IPS-NIHi11 (cell line): Measurements from ENCODE around the gene KSR1.

Experiments used
- DNase-seq: peaks from one replicate; pipeline ENCODE4 v3.0.0; 2012; ENCODE audit warnings: mixed read lengths, low spot score

KSR1 gene

DNA sequence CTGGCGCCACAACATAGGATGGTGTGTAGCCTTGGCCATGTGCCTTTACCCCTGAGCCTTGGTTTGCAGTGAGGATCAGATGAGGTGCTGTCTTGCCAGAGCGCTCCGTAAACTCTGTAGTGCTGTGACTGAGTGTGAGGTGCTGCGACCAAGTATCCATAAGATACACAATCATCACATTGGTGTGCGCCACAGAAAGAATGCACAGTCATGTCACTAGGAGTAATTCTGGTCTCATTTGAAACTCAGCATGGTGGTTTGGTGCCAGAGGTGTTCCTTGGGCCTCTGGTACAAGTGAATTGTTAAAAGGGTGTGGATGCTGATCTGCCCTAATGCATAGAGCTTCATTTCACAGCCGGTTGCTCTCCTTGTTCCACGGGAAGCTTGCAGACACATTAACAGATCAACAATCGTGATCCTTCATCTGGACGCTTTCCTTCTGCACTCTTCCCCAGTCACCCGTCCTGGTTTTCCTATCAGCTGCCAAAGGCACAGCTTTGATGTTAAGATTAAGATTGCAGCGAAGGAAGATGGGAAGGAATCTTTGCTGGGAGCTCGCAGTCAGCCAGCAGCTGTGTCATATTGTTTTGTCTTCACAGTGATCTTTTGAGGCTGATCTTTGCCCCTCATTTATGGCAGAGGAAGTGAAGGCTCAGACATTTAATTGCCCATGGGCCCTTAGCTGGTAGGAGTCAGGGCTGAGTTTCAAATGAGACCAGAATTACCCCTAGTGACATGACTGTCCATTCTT is 79.1 kb downstream of the KSR1 start:
- DNase-seq = no peak

DNA sequence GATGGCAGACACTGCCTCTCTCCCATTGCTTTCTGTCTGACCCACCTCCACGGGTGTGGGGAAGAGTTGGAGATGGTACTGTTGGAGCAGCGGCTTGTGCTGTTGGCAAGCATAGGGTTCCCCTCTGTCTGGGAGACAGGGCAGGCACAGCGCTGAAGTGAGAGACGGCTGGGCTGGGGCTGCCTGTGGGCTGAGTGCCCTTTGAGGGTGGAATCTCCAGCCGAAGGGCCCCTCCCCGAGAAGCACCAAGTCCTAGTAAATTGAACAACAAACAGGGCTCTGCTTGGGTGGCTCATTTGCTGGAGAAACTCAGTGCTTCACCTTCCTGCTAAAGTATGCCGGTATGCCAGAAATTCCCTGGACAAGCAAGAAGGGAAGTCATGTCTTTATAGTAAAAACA is 79.7 kb downstream of the KSR1 start:
- DNase-seq = no peak

DNA sequence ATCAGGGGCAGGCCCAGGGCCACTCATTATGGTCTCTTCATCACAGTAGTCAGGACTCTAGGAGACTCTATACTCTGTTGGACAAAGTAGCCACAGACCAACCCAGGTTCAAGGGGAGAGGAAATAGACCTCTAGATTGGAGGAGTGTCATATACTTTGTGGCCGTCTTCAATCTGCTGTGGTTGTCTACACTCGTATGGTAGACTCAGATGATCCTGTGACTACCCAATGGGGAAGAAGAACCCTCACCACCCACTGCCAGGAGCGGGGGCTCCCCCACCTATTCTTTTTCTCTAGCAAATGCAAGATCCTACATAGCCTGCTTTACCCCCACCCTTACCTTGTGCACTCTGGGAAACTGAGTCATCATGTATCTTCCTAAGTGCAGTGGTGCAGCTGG is 80.5 kb downstream of the KSR1 start:
- DNase-seq = no peak

DNA sequence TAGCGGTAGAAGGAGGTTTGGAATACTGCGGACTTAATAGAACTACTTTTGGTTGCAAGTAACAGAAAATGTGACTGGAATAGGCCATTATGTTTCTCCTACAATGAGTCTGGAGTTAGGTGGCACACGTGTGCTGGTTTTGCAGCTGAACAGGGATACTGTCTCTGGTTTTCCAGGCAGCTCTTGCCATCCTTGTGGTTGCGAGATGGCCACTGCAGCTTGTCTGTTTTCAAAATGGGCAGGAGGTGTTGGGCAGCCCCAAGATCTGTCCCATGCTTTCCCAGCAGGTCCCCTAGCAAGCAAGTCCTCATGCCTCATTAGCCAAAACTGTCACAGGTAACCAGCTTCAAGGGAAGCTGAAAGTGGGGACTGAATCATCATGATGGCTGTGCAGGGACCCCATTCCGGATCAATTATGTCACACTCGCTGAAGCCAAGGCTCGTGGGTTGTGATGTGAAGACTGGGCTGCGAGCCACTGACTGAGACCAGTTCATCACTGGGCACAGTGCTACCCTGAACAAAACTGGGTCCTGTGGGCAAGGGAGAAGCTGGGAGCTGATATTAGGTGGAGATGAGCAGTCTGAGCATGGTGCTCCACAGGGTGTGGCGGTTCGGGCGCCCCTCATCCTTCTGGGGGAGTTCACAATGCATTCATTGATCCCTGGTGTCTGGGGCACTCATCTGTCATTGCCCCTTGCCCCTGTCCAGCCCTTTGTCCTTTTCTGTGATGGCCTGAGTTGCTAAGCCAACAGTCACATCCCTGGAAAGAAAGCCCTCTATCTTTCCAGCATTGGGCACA is 82.1 kb downstream of the KSR1 start:
- no peak for DNase-seq

DNA sequence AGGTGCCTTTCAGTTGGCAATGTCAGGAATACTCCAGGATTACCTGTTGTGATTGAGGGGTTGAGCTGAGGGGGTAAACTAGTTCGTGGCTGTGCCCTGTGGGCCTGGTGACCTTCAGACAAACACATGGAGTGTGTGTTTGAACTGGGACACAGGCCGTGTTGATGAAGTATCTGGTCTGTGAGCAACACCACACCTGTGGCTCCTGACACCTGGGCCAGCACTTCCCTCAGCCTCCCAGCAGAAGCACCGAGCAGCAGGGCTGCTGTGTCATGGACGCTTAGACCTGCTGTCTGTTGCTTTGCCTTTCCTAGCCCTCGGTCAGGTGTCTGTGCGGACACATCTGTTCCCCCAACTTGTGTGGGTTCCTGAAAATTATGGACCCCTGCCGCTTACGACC is 82.9 kb downstream of the KSR1 start:
- no peak for DNase-seq

DNA sequence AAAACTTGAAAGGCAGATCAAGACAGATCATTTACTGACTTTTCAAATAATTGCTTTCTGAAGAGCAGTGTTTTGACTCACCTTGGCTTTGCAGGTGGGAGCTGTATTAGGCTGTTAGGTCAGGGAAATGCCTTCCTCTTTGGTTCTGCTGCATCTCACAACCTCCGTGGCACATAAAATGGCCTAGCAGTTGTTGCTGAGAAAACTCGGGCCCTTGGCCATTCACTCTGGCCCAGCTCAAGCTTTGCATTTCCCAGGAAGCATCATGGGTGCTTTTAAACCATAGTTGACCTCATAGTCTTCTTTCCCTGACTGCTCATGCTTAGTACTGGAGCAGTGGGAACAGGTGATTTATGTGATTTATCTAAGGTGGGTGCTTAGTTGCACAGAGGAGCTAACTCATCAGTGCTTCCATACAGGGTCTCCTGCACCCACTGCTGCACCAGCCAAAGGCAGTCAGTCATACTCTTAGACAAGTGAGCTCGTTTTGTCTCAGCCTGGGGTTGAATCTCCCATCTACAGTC is 83.6 kb downstream of the KSR1 start:
- DNase-seq = no peak

DNA sequence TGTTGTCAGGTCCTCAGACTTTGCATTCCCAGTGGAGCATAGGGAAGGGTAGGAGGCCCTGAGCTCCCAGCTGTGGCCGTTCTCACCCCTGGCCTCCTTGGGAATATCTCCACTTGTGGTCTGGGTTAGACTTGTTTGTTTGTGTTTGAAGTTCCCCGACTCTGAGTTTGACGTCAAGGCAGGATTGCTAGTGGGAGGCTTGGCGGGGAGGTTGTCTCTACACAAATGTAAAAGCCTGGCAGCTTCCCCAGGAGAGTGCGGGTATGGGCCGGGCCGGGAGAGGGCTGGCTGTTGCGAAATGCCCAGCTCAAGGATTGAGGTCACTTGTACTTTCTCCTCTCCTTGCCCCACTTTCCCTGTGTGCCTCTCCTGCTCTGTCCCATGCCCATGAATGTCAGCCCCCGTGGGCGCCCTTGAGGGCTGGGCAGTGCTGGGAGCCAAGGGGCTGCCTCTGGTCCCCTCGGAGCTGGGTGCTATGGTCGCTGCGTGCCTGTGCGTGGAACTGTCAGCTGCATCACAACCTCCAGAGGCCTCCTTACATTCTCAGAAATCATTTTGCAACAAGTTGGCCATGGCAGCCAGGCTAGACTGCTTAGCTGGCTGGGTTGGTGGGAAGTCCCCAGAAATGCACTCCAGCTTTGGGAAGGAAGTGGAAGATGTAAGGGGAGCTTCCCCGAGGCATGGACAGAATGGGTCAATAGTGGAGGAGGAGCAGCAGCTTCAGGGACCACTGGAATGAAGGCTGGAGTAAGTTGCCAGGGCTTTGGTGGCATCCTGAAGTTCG is 84.3 kb downstream of the KSR1 start:
- DNase-seq = no peak

DNA sequence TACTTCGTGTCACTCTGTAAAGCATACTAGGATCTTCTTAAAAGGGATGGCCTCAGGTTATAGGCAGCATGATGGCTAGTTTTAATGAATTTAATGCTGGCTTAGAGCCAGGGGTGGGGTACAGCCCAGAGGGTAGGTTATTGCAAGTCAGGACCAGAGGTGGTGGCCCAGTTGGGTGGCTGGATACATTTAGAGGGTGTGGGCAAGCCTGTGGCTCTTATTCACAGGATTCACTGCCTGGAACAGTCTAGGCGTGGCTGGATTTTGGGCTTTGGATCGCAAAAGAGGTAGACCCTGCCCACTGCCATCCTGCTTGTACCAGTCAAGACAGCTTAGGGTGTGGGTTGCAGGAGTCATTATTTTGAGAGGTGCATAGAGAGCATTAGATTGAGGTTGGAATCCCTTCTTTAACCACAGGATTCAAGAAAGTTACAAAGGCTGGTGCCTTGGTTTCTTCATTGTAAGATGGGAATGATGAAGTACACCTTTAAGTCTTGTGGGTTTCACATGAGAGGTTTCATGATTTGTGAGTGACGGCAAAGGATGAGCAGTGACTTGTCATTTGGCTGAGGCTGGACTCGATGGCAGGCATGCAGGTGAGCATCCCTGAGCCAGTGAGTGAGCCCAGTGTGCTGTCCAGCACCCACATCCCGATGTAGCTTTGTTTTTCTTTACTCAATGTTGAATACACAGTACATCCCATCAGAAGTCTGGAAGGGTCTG is 85.2 kb downstream of the KSR1 start:
- DNase-seq = no peak

DNA sequence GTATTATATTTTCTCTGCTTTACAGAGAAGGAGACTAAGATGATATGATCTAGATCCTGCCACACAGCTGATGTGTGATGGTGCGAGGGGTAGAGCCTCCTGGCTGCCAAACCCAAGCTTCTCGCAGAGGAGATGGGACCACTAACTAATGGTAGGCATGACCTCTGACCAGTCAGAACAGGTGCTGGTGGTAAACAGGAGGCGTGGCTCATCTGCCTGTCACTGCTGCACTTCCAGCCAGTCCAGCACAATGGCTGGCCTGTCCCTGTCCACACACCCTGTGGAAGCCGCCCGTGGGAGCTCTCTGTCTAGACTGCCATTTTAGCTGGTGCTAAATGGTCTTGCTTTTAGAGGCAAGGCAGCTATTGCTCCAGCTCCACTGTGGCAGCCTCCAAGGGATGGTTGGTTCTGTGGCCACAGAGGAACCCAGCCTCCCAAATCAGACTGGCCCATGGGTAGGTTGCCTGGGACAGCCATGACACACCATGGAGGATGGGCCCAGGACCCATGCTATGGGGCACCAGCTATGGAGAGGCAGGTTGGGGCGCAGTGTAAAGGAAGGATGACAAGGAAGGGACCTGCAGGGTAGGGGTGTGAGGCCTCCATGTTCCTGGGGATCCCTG is 86.7 kb downstream of the KSR1 start:
- no peak for DNase-seq

DNA sequence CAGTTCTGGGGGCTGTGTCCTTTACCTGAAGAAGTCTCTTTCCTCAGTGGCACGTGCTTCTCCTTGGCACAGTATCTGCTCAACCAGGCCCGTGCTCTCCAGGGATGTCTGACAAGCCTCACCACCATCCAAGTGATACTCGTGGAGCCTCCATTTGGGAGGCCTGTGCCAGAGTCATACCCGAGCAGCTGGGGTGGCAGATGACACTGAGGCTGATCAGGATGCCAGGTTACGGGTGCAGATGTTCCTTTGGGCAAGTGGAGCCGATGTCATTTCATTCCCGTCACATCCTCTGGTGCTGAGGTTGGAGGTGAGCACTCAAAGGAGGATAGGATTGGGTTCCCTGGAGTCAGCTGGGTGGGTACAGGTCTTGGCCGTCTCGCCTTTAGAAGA is 87.2 kb downstream of the KSR1 start:
- DNase-seq = no peak

DNA sequence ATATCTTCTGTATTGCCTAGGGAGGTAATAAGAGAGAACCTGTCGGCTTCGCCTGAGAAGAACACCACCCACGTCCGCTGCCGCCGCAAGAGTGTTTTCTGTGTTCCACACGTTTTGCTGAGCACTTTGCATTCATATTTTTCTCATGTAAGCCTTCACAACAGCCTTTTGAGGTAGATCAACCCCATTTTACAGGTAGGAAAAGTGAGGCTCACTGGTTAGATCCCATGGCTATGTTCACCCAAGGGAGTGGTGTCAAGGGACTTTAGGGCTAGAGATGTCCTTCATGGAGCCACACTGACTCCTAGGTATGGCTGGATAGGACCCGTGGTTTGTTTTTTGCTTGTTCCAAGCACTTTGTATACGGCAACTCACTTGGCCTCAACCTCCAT is 87.7 kb downstream of the KSR1 start:
- no peak for DNase-seq

DNA sequence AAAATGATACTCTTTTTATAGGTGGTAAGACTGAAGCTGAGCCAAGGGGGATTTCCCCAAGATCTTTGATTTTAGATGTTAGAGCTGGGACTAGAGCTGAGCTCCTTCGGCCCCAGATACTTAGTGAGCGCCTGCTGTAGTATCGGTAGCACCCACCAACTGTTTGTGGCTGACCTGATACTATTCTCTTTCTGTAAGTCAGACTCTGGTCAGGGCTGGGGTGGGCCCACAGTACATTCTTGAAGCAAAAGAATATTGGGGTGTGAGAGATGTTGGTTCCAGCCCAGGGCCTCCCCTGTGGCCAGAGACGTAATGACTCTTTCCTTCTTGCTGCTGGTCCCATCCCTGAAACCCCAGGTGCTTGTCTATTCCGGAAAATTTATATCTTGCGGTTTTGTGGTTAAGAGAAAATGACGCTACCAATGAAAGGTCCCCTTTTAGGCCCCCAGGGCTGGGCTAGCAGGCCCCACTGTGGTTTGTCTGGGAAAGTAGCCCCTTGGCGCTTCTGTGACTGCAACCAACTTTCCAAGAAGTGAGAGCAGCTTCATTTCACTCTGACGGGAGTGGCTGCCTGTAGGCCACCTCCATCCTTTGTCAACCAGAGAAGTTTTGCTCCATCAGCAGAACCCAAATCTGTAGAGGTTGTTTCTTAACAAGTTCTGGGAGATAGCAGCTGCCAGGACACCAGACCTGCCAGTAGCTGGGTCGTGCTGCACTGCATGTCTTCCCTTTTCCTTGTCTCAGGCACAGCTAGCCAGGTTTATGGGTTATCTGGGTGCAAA is 88.3 kb downstream of the KSR1 start:
- no peak for DNase-seq

DNA sequence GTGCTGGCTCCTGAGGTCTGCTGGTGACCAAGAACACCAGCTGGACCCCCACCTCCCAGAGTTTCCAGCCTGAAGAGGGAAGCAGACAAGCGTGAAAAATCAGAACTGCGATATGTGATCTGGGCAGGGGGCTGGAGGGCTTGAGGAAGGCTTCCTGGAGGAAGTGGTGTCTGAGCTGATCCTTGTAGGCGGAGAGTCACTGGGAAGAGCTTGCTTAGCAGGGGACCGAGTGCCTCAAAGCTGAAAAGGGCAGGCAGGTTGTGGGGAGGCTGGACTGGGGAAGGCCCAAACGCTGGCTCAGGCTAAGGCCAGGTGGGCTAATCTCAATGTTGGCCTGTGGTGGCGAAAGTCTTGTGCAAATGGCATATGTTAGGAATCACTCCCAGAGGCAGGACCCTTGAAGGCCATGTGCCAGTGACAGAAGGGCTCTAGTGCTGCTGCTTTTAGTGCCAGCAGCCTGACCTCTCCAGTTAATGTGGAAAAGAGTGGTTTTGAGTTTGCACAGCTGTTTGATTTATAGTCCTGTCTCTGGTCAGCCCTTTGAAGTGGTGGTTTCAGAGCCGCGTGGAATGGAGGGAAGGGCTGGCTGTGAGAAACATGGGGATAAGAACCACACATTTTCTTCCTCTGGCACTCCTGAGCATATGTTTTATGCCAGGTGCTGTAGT is 89.4 kb downstream of the KSR1 start:
- DNase-seq = no peak

DNA sequence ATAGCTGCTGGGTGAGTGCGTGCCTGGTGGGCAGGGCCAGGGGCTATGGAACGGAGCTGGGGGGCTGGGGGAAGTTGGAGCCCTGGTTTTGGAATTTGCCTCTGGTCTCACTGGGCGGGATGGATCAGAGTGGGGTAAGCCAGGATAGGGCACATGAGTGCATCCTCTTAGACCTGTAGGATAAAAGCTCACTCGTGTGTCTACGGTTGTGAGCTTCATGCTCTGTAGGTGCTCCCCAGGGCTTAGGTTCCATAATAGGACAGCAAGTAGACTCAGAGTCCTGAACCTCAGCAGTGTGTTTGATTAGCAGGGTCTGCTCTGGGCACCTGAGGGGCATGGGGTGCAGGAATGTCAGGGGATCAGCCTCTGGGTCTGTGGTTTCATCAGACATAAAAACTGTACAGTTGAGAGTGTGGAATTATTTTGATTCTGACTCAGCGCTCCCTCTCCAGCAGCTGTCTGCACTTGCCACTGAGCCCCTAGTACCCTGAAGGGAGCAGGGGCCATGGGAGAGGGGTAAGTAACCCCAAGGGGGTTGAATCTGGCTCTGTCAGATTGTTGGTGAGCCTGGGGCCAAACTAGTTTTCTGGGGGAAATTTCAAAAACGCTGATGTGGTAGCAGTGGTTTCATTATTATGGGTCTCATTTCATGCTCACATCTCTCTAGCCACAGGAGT is 90.5 kb downstream of the KSR1 start:
- no peak for DNase-seq

DNA sequence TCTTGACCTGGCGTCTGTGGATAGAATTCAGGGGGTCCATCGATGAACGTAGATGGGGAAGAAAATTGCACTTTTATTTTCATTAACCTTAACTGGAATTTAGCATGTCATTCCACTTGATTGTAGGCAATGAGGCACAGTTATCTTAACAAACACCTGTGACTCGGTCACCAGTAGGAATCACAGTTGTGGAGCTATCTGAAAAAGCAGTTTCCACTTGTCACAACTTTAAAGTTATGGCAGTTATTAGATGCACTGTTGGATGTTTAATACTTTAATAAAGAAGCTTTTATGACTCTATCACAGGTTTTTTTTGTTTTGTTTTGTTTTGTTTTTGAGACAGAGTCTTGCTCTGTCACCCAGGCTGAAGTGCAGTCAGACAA is 91.0 kb downstream of the KSR1 start:
- DNase-seq = no peak

DNA sequence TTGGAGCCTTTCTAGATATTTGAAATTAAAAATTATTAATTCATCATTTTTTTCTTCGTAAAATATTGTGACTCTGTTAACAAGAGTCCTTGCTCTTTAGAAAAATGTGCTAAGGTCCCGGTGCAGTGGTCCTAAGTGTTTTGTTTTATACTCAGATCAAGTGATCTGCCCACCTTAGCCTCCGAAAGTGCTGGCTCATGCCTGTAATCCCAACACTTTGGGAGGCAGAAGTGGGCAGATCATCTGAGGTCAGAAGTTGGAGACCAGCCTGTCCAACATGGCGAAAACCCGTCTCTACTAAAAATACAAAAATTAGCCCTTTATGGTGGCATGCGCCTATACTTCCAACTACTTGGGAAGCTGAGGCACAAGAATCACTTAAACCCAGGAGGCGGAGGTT is 92.1 kb downstream of the KSR1 start:
- DNase-seq = no peak

DNA sequence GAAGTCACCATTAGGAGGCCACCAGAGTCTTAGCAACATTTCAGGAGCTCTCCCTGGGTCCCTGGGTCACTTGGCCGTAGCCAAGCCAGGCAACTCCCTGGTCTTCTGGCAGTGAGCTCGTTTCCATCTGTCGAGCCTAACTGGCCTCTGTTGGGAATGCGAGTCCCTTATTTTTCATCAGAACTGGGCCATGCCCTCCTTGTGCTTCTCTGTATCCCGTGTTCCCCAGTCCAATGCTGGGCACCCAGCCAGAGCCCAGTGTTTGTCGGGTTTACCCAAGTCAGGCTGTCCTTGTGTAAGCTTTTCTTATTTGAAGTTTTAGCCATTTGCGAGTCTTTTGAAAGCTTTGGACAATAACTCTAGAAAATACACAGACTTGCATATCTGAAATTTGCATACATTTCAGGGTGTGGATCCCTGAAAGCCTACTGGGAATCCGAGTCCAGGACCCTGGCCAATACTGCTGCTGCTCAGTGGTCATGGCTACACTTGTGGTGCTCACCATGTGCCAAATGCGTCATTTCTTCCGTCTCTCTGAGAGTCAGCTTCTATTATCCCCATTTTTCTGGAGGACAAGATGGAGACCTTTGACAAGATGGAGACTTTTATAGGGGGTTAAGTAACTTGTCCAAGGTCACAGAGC is 93.1 kb downstream of the KSR1 start:
- DNase-seq = no peak

DNA sequence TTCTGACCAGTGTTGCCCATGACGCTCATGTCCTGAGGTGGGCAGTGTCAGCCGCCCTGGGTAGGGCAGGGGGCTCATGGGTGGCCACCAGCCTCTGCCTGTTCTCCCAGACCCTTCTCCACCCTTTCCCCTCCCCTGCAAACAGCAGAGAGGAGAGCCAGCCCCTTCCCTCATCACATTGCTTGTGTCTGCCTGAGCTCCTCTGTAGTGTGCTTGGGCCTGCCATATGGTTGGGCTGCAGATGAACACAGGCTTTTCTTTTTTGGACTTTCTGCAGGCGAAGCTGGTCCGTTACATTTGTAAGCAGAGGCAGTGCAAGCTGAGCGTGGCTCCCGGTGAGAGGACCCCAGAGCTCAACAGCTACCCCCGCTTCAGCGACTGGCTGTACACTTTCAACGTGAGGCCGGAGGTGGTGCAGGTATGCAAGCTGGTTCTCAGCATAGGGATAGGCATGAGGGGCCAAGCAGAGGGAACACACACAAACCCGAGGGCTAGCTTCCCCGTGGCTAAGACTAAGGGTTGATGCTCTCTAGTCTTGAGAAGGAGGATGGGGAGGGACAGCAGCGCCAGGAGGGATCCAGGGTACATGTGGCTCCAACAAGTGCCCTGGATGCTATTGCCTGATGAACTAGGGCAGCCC is 94.2 kb downstream of the KSR1 start:
- DNase-seq = no peak
